GM18951 (cell line): ENCODE results near the gene ZNF385C.
"Not testable (repeated sequence)": the region's sequence is repeated elsewhere in the genome, so short reads cannot be mapped to it uniquely, and the experiment has no call there.

Source experiments
- POLR2A ChIP-seq: IDR thresholded peaks from 4 replicates; pipeline ENCODE4 v1.6.1; 2011; ENCODE audit warnings: mild to moderate bottlenecking; ENCODE audit not compliant: insufficient read length, insufficient read depth; ENCODE audit errors: extremely low read depth
- in situ Hi-C: fragments of 300-500 bp; cut with MboI; formaldehyde crosslinking; loops from one replicate; pipeline ENCODE4 v1.12.0; 2022; ENCODE audit warnings: low sequenced_read_pairs, mixed read lengths, inconsistent platforms; ENCODE audit not compliant: unreplicated experiment

The ZNF385C gene

DNA sequence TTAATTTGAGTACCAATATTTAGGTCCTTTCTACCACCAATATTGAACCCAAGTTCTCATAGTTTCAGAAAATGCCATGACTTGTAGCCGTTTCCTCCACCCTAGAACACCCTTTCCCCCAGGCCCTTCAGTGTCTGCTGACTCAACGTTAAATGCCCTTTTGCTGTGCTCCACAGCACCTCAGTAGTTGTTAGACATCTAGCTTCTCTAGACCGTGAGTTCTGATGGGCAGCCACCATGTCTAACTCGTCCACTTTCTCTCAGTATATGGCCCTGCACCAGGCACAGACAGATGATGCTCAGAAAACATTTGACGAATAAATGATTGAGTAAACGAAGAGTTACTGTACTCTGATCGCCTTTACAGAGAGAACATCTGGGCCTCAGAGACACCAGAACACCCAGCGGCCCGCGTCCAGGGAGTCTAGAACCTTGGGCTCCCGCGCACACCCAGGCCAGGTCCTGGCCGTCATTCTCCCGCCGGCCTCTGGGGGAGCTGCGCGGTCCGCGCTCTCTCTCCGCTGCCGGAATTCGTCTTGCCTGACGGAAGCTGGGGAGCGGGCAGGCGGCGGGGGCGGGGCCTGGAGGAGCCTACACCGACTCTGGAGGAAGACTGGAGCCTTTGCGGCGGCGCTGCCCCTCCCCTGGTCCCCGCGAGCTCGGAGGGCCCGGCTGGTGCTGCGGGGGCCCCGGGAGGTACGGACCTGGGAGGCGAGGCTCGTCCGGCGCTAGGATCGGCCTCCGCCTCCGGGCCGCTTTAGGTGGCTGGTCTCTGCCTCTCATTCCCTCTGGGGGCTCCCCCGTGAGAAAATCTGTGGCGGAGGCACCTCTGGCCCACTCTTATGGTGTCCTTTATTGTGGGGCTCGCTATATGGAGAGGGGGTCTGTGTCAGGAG is 78.5 kb downstream of the ZNF385C start, which contains the start of gene NKIRAS2:
Gene NKIRAS2, plus strand, starts transcription at position 582 of the 896 bp plus-strand sequence. CDS start 1,488 bp downstream, outside the sequence.
- TF ChIP-seq POLR2A: peak; percentile 92
- in situ Hi-C loops: loop anchor here (10.0 kb wide), 1 partner anchor 95 kb away; the partner anchor contains the start of gene DHX58

DNA sequence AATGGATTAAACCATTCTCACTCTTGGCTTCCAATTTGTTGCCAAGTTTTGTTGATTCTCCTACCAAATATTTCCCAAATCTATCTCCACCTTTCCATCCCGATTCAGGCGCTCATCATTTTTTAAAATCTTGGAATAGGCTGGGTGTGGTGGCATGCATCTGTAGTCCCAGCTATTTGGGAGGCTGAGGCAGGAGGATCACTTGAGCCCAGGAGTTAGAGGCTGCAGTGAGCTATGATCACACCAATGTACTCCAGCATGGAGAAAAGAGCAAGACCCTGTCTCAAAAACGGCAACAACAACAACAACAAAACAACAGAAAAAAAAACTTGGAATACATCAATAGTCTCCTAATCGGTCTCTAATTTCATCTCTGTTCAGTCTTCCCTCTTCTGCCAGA is 79.3 kb downstream of the ZNF385C start:
- no peak for TF ChIP-seq POLR2A
- in situ Hi-C loops: no loop called here

DNA sequence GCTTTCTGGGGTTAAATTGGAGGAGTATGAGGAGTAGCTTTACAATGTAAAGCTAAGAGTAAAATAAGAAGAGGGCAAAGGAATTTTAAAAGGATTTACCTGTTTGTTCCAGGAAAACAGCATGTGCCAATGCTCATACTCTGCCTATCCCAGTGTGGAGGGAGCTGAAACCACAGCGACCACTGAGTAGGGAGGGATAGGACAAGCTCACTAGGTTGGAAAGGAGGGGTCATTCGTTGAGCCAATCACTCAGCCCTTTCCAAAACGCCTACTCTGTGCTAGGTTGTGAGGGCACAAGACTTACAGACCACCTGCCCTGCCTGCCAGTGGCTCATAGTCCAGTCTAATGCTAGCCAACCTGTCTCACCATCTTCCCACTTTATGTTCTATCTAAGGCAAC is 79.9 kb downstream of the ZNF385C start:
- in situ Hi-C loops: no loop called here
- TF ChIP-seq POLR2A: no peak

DNA sequence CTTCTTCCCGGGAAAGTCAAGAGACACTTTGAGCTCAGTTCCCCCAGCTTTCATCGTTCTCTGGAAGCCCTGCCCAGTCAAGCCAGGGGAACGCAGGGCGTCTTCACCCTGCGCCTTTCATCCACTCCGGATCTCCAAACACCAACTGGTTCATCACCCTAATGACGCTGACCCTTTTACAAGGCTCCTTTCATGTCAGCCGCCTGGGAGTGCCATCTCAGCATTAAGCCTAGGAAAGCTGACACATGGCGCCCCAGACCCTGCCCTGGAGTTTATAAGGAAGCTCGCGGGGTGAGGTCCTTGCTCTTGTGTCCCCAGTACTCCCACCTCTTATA is 80.4 kb downstream of the ZNF385C start:
- no peak for TF ChIP-seq POLR2A
- in situ Hi-C loops: no loop called here

DNA sequence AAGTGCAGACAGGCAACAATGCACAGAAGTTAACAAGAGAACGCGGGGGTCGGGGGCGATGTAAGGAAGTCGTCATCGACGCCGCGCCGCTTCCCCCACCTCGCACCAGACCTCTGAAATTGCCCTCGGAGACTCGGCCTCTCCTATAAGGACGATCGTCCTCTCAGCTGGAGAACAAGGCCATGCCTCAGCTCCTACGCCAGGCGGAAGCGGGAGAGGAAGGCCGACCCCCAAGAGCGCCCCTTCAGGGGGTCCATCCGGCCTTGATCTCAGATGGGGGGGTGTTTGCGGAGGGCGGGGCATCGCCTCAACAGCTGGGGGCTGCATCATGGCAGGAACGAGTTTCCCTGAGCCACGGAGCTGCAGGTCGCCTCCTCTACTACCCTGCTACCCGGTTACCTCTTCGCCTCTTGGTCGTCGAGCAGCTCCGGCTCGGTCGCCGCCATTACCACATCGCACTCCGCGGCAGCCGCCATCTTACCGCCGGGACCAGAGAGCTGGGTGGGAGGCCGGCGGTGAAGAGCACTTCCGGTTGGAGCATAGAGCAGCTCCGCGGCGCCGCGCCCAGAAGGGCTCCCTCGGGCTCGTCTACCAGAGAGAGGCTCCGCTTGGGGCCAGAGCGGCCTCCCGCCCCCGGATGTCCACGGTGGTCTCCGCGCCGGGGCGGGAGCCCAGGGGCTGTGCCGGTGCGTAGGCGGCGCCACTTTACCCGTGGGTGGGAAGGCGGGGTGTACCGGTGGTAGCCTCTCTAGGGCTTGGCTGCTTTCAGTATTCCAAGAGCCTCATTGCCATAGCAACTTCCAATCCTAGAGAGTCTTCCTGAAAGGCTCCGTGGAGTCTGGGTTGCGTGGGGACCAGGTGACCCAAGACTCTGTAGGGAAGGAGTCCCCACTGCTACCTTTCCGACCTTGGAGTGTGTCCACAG is 81.1 kb downstream of the ZNF385C start, which contains the start of gene DNAJC7:
Gene DNAJC7, minus strand, starts transcription at position 499 of the 925 bp plus-strand sequence. Its CDS starts 23 bp downstream, at position 476.
- in situ Hi-C loops: no loop called here
- TF ChIP-seq POLR2A: peak; percentile 86

DNA sequence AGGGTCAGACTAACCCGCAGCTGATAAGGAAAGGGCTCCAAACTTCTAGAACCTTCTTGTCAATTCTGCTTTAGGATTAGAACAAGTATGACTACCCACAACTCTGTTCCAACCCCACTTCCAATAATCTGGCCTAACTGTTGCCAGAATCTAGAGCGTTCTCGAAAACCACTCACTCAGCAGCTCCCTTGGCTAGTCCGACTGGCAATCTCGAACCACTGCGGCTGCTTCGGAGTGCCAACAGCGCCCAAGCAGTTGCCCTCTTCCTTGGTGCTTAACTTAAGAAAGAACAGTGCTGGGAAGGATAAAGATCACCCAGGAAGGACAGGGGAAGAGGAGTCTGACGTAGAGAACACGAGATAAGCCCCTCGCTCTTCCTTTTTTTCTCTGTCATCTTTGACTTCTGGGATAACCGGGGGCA is 81.9 kb downstream of the ZNF385C start:
- TF ChIP-seq POLR2A: no peak
- in situ Hi-C loops: no loop called here

DNA sequence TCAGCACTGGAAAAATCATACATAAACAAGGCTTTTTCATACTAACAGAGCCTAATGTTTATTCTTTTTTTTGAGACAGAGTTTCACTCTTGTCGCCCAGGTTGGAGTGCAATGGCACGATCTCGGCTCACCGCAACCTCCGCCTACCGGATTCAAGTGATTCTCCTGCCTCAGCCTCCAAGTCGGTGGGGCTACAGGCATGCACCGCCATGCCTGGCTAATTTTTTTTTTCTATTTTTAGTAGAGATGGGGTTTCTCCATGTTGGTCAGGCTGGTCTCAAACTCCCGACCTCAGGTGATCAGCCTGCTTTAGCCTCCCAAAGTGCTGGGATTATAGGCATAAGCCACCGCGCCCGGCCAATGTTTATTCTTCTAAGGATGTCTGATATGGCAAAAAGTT is 84.5 kb downstream of the ZNF385C start:
- in situ Hi-C loops: not testable (repeated sequence)

DNA sequence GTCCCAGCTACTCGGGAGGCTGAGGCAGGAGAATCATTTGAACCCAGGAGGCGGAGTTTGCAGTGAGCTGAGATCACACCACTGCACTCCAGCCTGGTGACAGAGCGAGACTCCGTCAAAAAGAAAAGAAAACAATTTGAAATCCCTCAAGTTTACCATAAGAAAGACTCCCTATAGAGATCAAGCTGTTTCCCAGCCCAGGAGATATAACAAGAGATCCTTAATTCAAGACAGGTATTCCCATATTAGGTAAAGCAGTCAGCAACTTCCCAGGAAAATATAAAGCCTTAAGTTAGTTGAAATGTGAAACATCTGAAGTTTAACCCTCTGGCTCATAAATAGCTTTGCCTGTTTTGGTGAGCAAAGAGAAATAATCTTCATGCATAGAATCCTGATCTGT is 85.9 kb downstream of the ZNF385C start:
- in situ Hi-C loops: not testable (repeated sequence)

DNA sequence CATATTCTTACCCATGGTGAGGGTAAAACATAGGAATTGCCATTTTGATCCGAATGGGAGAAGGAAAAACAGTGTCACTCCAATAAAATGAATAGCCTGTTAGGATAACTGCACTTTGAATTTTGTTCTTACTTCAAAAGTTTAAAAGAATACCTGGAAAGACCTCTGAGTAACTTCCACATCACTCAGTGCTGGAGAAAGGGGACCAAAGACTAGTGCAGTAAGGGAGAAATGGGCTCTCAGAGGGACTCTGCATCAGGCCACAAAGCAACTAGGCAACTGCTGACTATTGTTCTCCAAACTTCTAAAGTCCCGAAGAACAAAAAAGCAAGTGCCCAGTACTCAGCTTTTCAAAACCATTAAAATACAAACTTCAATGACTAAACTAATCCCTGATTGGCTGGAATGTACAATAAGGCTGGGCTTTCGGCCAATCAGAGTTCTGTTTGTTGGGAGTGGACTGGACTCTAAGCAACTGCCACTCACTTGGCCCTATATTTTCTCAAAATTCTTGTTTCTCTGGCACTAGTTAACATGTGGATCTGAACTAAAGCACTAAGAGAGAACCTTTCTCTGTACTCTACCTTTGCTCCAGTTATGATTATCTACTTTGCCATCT is 87.3 kb downstream of the ZNF385C start:
- TF ChIP-seq POLR2A: no peak
- in situ Hi-C loops: no loop called here

DNA sequence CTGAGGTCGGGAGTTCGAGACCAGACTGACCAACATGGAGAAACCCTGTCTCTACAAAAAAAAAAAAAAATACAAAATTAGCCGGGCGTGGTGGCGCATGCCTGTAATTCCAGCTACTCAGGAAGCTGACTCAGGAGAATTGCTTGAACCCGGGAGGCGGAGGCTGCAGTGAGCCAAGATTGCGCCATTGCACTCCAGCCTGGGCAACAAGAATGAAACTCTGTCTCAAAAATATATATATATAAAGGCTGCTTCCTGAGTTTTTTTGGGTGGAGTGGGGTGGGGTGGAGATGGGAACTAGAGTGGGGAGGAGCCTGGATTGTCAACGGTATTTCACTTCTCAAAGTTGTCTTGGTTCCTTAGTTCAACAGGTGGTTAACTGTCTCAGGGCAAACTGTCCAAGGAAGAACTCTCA is 88.0 kb downstream of the ZNF385C start:
- in situ Hi-C loops: not testable (repeated sequence)

DNA sequence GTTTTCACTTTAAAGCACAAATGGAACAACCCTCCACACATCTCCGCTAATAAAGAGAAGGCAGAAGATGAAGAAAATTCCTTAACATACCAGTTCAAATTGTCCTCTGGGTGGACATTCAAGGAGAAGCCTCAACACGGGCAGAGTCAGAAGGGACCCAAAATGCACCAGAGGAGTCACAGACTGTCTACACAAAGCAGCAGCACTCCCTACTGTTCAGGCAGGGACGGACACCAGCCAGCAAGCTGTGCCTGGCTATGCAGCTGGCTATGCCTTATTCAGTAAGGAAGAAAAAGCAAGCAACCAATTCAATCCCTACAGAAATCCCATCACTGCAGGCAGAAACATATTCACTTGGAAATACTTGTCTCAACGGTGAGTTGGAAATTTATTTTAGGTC is 89.1 kb downstream of the ZNF385C start:
- in situ Hi-C loops: no loop called here
- no peak for TF ChIP-seq POLR2A

DNA sequence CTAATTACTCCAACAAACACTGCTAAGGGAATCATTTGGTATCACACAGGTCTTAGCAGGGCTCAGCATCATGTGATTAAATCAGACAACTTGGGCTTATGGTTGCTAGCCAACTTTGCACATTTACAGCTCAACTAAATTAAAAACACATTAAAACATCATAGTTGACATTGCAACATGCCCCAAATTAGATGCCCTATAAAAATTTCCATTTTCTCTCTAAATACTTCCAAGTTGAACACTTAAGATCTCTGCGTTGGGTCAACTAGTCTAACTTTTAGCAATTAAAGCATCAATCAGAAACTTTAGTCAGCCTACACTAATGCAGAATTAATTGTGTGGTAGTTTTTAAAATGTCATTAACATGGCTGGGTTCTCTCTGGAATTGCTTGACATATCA is 93.1 kb downstream of the ZNF385C start:
- in situ Hi-C loops: no loop called here
- no peak for TF ChIP-seq POLR2A

DNA sequence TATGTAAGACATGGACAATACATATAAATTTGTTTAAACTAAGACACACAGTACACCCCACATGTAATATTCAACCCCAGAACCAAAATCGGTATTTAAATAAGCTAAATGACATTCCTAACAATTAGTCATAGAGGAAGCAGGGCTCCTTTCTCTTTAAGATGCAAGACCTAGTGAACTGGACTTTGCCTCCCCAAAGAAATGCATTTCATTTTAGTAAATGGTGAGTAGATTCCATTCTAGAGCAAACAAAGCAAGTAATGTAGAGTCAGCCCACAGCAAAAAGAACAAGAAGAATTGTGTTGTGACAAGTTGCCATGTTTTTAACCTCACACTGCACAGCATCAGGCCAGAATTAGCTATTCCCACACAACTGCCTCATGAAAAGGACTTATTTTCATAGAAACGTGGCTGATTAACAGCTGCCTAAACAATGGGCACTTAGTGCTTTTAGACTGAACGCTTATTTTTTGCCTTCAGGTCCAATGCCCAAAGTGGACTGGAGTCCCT is 95.4 kb downstream of the ZNF385C start:
- in situ Hi-C loops: no loop called here
- no peak for TF ChIP-seq POLR2A
